Measurements from ENCODE around the gene EML6.
"Not testable (repeated sequence)": the region's sequence is repeated elsewhere in the genome, so short reads cannot be mapped to it uniquely, and the experiment has no call there.

The EML6 gene

GRCh38 chr2:54723131-54723995, at the start of gene EML6:
Gene EML6, plus strand, starts transcription at chr2:54723662. Its CDS starts 1,400 bp downstream, at chr2:54725062.
- peak; percentile 99 to 100 (median 100) for DNase-seq

GRCh38 chr2:54675281-54675680, 48.2 kb upstream of the EML6 start:
- no peak for DNase-seq

- no peak for DNase-seq
These were observed 47.7 kb upstream of the EML6 start for GRCh38 chr2:54675738-54676137.

- no peak for DNase-seq
These were observed 46.8 kb upstream of the EML6 start for GRCh38 chr2:54676656-54677055.

- DNase-seq: no peak
These were observed 45.8 kb upstream of the EML6 start for GRCh38 chr2:54677476-54678265.

- DNase-seq: peak in 1 of 3 experiments; percentile 72
These were observed 44.7 kb upstream of the EML6 start for GRCh38 chr2:54678719-54679118.

GRCh38 chr2:54680397-54681041, 42.9 kb upstream of the EML6 start:
- DNase-seq: no peak

GRCh38 chr2:54681416-54681815, 42.0 kb upstream of the EML6 start:
- DNase-seq: no peak

- peak in 1 of 3 experiments; percentile 22 for DNase-seq
These were observed 39.9 kb upstream of the EML6 start for GRCh38 chr2:54683596-54683995.

GRCh38 chr2:54685263-54685775, 38.1 kb upstream of the EML6 start:
- DNase-seq: peak in 1 of 3 experiments; percentile 59

GRCh38 chr2:54687595-54688152, 35.8 kb upstream of the EML6 start:
- no peak for DNase-seq

GRCh38 chr2:54691445-54692135, 31.9 kb upstream of the EML6 start:
- DNase-seq: peak in 2 of 3 experiments; percentile 26 to 81

- DNase-seq: no peak
These were observed 30.9 kb upstream of the EML6 start for GRCh38 chr2:54692556-54692955.

GRCh38 chr2:54695378-54695777, 28.1 kb upstream of the EML6 start:
- no peak for DNase-seq

GRCh38 chr2:54697934-54698333, 25.5 kb upstream of the EML6 start:
- DNase-seq: no peak

- not testable (repeated sequence) for DNase-seq
These were observed 24.5 kb upstream of the EML6 start for GRCh38 chr2:54698926-54699325.

- no peak for DNase-seq
These were observed 23.8 kb upstream of the EML6 start for GRCh38 chr2:54699665-54700064.

- no peak for DNase-seq
These were observed 22.4 kb upstream of the EML6 start for GRCh38 chr2:54701029-54701428.

GRCh38 chr2:54704238-54704637, 19.2 kb upstream of the EML6 start:
- DNase-seq: peak in 1 of 3 experiments; percentile 60

- peak; percentile 12 to 88 (median 71) for DNase-seq
These were observed 18.5 kb upstream of the EML6 start for GRCh38 chr2:54704688-54705605.

GRCh38 chr2:54706622-54707021, 16.8 kb upstream of the EML6 start:
- DNase-seq: no peak

All from NCI-H1417 (cell line).